Right cardiac atrium (tissue), 5 donors: ENCODE results near the gene PODNL1. TPM values are rescaled to one million over a fixed set of nuclear protein-coding genes. Genes with fewer than 3 reads are reported as not detected.
A peak's percentile ranks its signal among the peaks of the same experiment; 100 is the strongest.

ENCODE experiments used
- ATAC-seq, 2 donors: fragments of 200-7000 bp; cut with Tn5 transposase; one replicate each; pipeline versions ENCODE4 v1.8.0 to v1.9.1; 2020; ENCODE audit warnings: moderate library complexity in 2 of 2, mild to moderate bottlenecking in 1 of 2
- DNase-seq, 3 donors: peaks; one replicate each; pipeline ENCODE4 v3.0.0-alpha.2; 2020
- H3K27ac ChIP-seq: one replicate; pipeline ENCODE4 v1.5.1; 2013; ENCODE audit warnings: mild to moderate bottlenecking, low read length, control low read depth, moderate library complexity
- H3K27me3 ChIP-seq: one replicate; pipeline ENCODE4 v1.6.1; 2013; ENCODE audit not compliant: control insufficient read depth, insufficient read depth
- H3K4me1 ChIP-seq: one replicate; pipeline ENCODE4 v1.6.1; 2013; ENCODE audit warnings: low read length; ENCODE audit not compliant: control insufficient read depth, insufficient read depth
- H3K4me3 ChIP-seq: one replicate; pipeline ENCODE4 v1.5.1; 2013; ENCODE audit warnings: low read length, control low read depth
- H3K9me3 ChIP-seq: one replicate; pipeline ENCODE4 v1.6.1; 2013; ENCODE audit warnings: low read length; ENCODE audit not compliant: control insufficient read depth
- WGBS: extraction: QIAGEN DNeasy Blood & Tissue Kit; methylation state at CpG from one replicate; pipeline ENCODE4 v1.1.7; 2013; 5-methylcytosine and 5-hydroxymethylcytosine counted together
- intact Hi-C, 4 donors: fragments of 100-400 bp; cut with DNase I; formaldehyde crosslinking; loops; one replicate each; pipeline versions ENCODE4 v1.11.0 to v1.14.0; 2022 to 2023
- polyA plus RNA-seq: library from polyadenylated mRNA; stranded (reverse); fragments of 200-250 nt; gene quantifications from one replicate; pipeline ENCODE4 v1.2.3, GENCODE V29; 2013
- total RNA-seq, 4 donors: library from RNA; stranded (reverse); fragmentation: NEBNext Ultra II Directional; extraction: Animal tissue kit (Norgen Biotek cat#: 25700); gene quantifications; one replicate each; pipeline ENCODE4 v1.2.1, GENCODE V29; 2021
- donor health status: healthy with polysubstance abuse.
- donor health status: DM: no; HTN: yes; CAD: no.
- donor health status: DM: no; HTN: no; CAD: no.
- donor health status: DM: no; HTN: yes; CAD: no; lungs with severe emphysema.
- donor health status: DM: yes; HTN: yes; CAD: no.

The PODNL1 gene
- total and polyA plus RNA-seq, 5 donors: 1.4 to 3.2 (median 2.1) TPM

- Histone ChIP-seq H3K27me3 (no peaks in the 10 kb centered on the region), H3K9me3 (no peaks in the 10 kb centered on the region), H3K4me1 (no peaks in the 10 kb centered on the region), H3K4me3 (no peak overlapping the region), H3K27ac (no peak overlapping the region)
- WGBS: 90% methylated on average over 2 of the region's 2 CpGs
- ATAC-seq: peak in 1 of 2 donors; percentile 44
- DNase-seq: no peak
- intact Hi-C loops: no loop called here
Measured at GRCh38 chr19:13920940-13921747, 17.1 kb downstream of the PODNL1 start.

- Histone ChIP-seq H3K9me3 (no peaks in the 10 kb centered on the region), H3K27ac (no peak overlapping the region), H3K4me1 (no peaks in the 10 kb centered on the region), H3K4me3 (no peak overlapping the region), H3K27me3 (no peaks in the 10 kb centered on the region)
- DNase-seq (no peak), ATAC-seq (peak in 1 of 2 donors; percentile 5)
- intact Hi-C loops: no loop called here
- 97% methylated on average over 11 of the region's 11 CpGs for WGBS
Measured at GRCh38 chr19:13920524-13920923, 17.7 kb downstream of the PODNL1 start.

- intact Hi-C loops: no loop called here
- Histone ChIP-seq H3K4me3 (no peak overlapping the region), H3K4me1 (no peaks in the 10 kb centered on the region), H3K27ac (no peak overlapping the region), H3K9me3 (no peaks in the 10 kb centered on the region), H3K27me3 (no peaks in the 10 kb centered on the region)
- DNase-seq (no peak), ATAC-seq (peak in 1 of 2 donors; percentile 10)
- 87% methylated on average over 34 of the region's 34 CpGs for WGBS
Measured at GRCh38 chr19:13918726-13919411, 19.3 kb downstream of the PODNL1 start.

- no peaks in the 10 kb centered on the region for H3K9me3 ChIP-seq
- no peaks in the 10 kb centered on the region for H3K4me1 ChIP-seq
- H3K27ac ChIP-seq: no peak overlapping the region
- intact Hi-C loops: no loop called here
- peak in 1 of 2 donors; percentile 62 for ATAC-seq
- WGBS: 68% methylated on average over 14 of the region's 14 CpGs
- peak in 2 of 3 donors; percentile 72 for DNase-seq
- no peak overlapping the region for H3K4me3 ChIP-seq
- no peaks in the 10 kb centered on the region for H3K27me3 ChIP-seq
Measured at GRCh38 chr19:13917888-13918406, 20.3 kb downstream of the PODNL1 start.

GRCh38 chr19:13914777-13915176 is 23.4 kb downstream of the PODNL1 start:
- Histone ChIP-seq H3K27me3 (no peaks in the 10 kb centered on the region), H3K27ac (no peak overlapping the region), H3K4me3 (no peak overlapping the region), H3K9me3 (no peaks in the 10 kb centered on the region), H3K4me1 (no peaks in the 10 kb centered on the region)
- intact Hi-C loops: no loop called here
- ATAC-seq (no peak), DNase-seq (no peak)
- WGBS: 82% methylated on average over 3 of the region's 3 CpGs

- ATAC-seq (no peak), DNase-seq (no peak)
- Histone ChIP-seq H3K9me3 (no peaks in the 10 kb centered on the region), H3K4me1 (no peaks in the 10 kb centered on the region), H3K27me3 (no peaks in the 10 kb centered on the region), H3K4me3 (no peak overlapping the region), H3K27ac (no peak overlapping the region)
- intact Hi-C loops: no loop called here
- WGBS: 92% methylated on average over 17 of the region's 17 CpGs
Measured at GRCh38 chr19:13913352-13913751, 24.9 kb downstream of the PODNL1 start.

GRCh38 chr19:13909430-13909829 is 28.8 kb downstream of the PODNL1 start:
- Histone ChIP-seq H3K4me3 (no peak overlapping the region), H3K27me3 (no peaks in the 10 kb centered on the region), H3K27ac (no peak overlapping the region), H3K4me1 (peaks cover 3% of the 10 kb centered on the region), H3K9me3 (no peaks in the 10 kb centered on the region)
- 100% methylated on average over 2 of the region's 2 CpGs for WGBS
- DNase-seq (peak in 1 of 3 donors; percentile 11), ATAC-seq (no peak)
- intact Hi-C loops: loop anchor here in 1 of 4 donors (10.0 kb wide), 1 partner anchor 235 kb away; no protein-coding TSS in a partner anchor

- intact Hi-C loops: loop anchor here in 1 of 4 donors (10.0 kb wide), 1 partner anchor 236 kb away; no protein-coding TSS in a partner anchor
- peak in 1 of 3 donors; percentile 2 for DNase-seq
- Histone ChIP-seq H3K4me1 (peaks cover 3% of the 10 kb centered on the region), H3K27ac (no peak overlapping the region), H3K27me3 (no peaks in the 10 kb centered on the region), H3K9me3 (no peaks in the 10 kb centered on the region), H3K4me3 (no peak overlapping the region)
- WGBS: 87% methylated on average over 8 of the region's 8 CpGs
- no peak for ATAC-seq
Measured at GRCh38 chr19:13908674-13909073, 29.5 kb downstream of the PODNL1 start.

- WGBS: 95% methylated on average over 5 of the region's 5 CpGs
- DNase-seq (no peak), ATAC-seq (no peak)
- H3K27me3 ChIP-seq: no peaks in the 10 kb centered on the region
- peak overlapping the region; percentile 61 for H3K4me3 ChIP-seq
- intact Hi-C loops: loop anchor here in 1 of 4 donors (10.0 kb wide), 1 partner anchor 238 kb away; no protein-coding TSS in a partner anchor
- no peak overlapping the region for H3K27ac ChIP-seq
- peaks cover 3% of the 10 kb centered on the region for H3K4me1 ChIP-seq
- H3K9me3 ChIP-seq: no peaks in the 10 kb centered on the region
Measured at GRCh38 chr19:13906910-13907309, 31.3 kb downstream of the PODNL1 start.

- DNase-seq (no peak), ATAC-seq (peak; percentile 46 to 51)
- Histone ChIP-seq H3K4me1 (peaks cover 3% of the 10 kb centered on the region), H3K9me3 (no peaks in the 10 kb centered on the region), H3K4me3 (peak overlapping the region; percentile 61), H3K27me3 (no peaks in the 10 kb centered on the region), H3K27ac (no peak overlapping the region)
- 4% methylated on average over 13 of the region's 13 CpGs for WGBS
- intact Hi-C loops: loop anchor here in 1 of 4 donors (10.0 kb wide), 1 partner anchor 238 kb away; no protein-coding TSS in a partner anchor
Measured at GRCh38 chr19:13906521-13906904, 31.7 kb downstream of the PODNL1 start.
